ENCODE data around the gene CLDN2. TPM values are rescaled to one million over a fixed set of nuclear protein-coding genes. Genes with fewer than 3 reads are reported as not detected.

Gene CLDN2
- polyA plus RNA-seq, 3 donors = not detected

- 100% methylated on average over 1 of the region's 3 CpGs for WGBS (ENCODE audit: insufficient coverage)
- Histone ChIP-seq H3K9ac (ENCODE audit: insufficient read depth, low read length, poor library complexity, severe bottlenecking) (no peak overlapping the region), H4K20me1 (ENCODE audit: insufficient read depth, low read length) (no peaks in the 10 kb centered on the region), H3K27me3 (ENCODE audit: control insufficient read depth in 2 of 2, insufficient read depth in 2 of 2, low read length in 2 of 2) (no peaks in the 10 kb centered on the region), H3K4me3 (replicated peaks in 1 of 3; ENCODE audit: low read depth in 2 of 3, low read length in 3 of 3) (no peak overlapping the region), H3K4me1 (ENCODE audit: control insufficient read depth in 1 of 2, insufficient read depth in 2 of 2, low read length in 2 of 2) (no peaks in the 10 kb centered on the region), H3K9me3 (replicated peaks in 1 of 2; ENCODE audit: control insufficient read depth in 1 of 2, insufficient read depth in 1 of 2, low read length in 2 of 2) (no peaks in the 10 kb centered on the region), H3K4me2 (replicated peaks; ENCODE audit: extremely low read depth, low read length, poor library complexity, severe bottlenecking) (no peak overlapping the region), H3K36me3 (replicated peaks in 1 of 2; ENCODE audit: control insufficient read depth in 1 of 2, insufficient read depth in 2 of 2, low read length in 2 of 2) (no peaks in the 10 kb centered on the region), H3K79me2 (ENCODE audit: insufficient read depth, low read length) (no peaks in the 10 kb centered on the region), H3K27ac (ENCODE audit: low read depth in 1 of 2, low read length in 2 of 2) (no peak overlapping the region), H2AFZ (ENCODE audit: insufficient read depth, low read depth, low read length, poor library complexity, severe bottlenecking) (no peak overlapping the region)
- no peak for TF ChIP-seq CTCF (IDR thresholded peaks at IDR 0.05)
- no peak for DNase-seq
- no peak overlapping the region for H3K4me3 Mint-ChIP-seq
- H3K27me3 Mint-ChIP-seq (ENCODE audit: low read depth in 3 of 3) = peaks cover 0 to 2% (median 0%) of the 10 kb centered on the region in 3 donors
- intact Hi-C loops (cut with micrococcal nuclease) = no loop called here
- H3K4me1 Mint-ChIP-seq = no peaks in the 10 kb centered on the region
- H3K36me3 Mint-ChIP-seq = no peaks in the 10 kb centered on the region
- no peak overlapping the region for H3K27ac Mint-ChIP-seq
- no peaks in the 10 kb centered on the region for H3K9me3 Mint-ChIP-seq
Measured at GRCh38 chrX:106927023-106927422, 6.8 kb downstream of the CLDN2 start.

- Histone ChIP-seq H3K4me3 (replicated peaks in 1 of 3; ENCODE audit: low read depth in 2 of 3, low read length in 3 of 3) (no peak overlapping the region), H2AFZ (ENCODE audit: insufficient read depth, low read depth, low read length, poor library complexity, severe bottlenecking) (no peak overlapping the region), H3K4me1 (ENCODE audit: control insufficient read depth in 1 of 2, insufficient read depth in 2 of 2, low read length in 2 of 2) (no peaks in the 10 kb centered on the region), H3K27ac (ENCODE audit: low read depth in 1 of 2, low read length in 2 of 2) (no peak overlapping the region), H3K9me3 (replicated peaks in 1 of 2; ENCODE audit: control insufficient read depth in 1 of 2, insufficient read depth in 1 of 2, low read length in 2 of 2) (no peaks in the 10 kb centered on the region), H3K9ac (ENCODE audit: insufficient read depth, low read length, poor library complexity, severe bottlenecking) (no peak overlapping the region), H3K27me3 (ENCODE audit: control insufficient read depth in 2 of 2, insufficient read depth in 2 of 2, low read length in 2 of 2) (no peaks in the 10 kb centered on the region), H3K4me2 (replicated peaks; ENCODE audit: extremely low read depth, low read length, poor library complexity, severe bottlenecking) (no peak overlapping the region), H3K36me3 (replicated peaks in 1 of 2; ENCODE audit: control insufficient read depth in 1 of 2, insufficient read depth in 2 of 2, low read length in 2 of 2) (no peaks in the 10 kb centered on the region), H4K20me1 (ENCODE audit: insufficient read depth, low read length) (no peaks in the 10 kb centered on the region), H3K79me2 (ENCODE audit: insufficient read depth, low read length) (no peaks in the 10 kb centered on the region)
- intact Hi-C loops (cut with micrococcal nuclease) = no loop called here
- no peak overlapping the region for H3K27ac Mint-ChIP-seq
- H3K4me1 Mint-ChIP-seq = no peaks in the 10 kb centered on the region
- no peaks in the 10 kb centered on the region for H3K36me3 Mint-ChIP-seq
- TF ChIP-seq CTCF (IDR thresholded peaks at IDR 0.05) = no peak
- no CpG with 5 or more reads among the region's 5 CpGs for WGBS (ENCODE audit: insufficient coverage)
- no peak overlapping the region for H3K4me3 Mint-ChIP-seq
- no peak for DNase-seq
- no peaks in the 10 kb centered on the region for H3K9me3 Mint-ChIP-seq
- H3K27me3 Mint-ChIP-seq (ENCODE audit: low read depth in 3 of 3) = peaks cover 0 to 2% (median 0%) of the 10 kb centered on the region in 3 donors
Measured at GRCh38 chrX:106927700-106928099, 7.5 kb downstream of the CLDN2 start.
